CD14-positive monocyte (primary cell): ENCODE data around the gene ITGA3. TPM values are rescaled to one million over a fixed set of nuclear protein-coding genes. Genes with fewer than 3 reads are reported as not detected.

ENCODE experiments used
- DNase-seq, 3 donors: peaks; one replicate each; pipeline ENCODE4 v3.0.0-alpha.2; 2011 to 2022
- H2AFZ ChIP-seq: 2 replicates; pipeline ENCODE4 v1.6.0; 2012; ENCODE audit warnings: mild to moderate bottlenecking, low read depth, low read length, inconsistent platforms; ENCODE audit not compliant: insufficient read depth, poor library complexity, severe bottlenecking
- H3K27ac ChIP-seq, 2 donors: 1 replicate in 1 of 2; 2 replicates in 1 of 2; pipeline ENCODE4 v1.5.1; 2012 to 2013; ENCODE audit warnings: low read length in 2 of 2, control low read depth in 1 of 2, inconsistent platforms in 1 of 2, low read depth in 1 of 2, mild to moderate bottlenecking in 1 of 2
- H3K27me3 ChIP-seq, 2 donors: one replicate each; pipeline versions ENCODE4 v1.6.0 to v1.6.1; 2011 to 2013; ENCODE audit warnings: low read length in 2 of 2; ENCODE audit not compliant: control insufficient read depth in 2 of 2, insufficient read depth in 2 of 2
- H3K36me3 ChIP-seq, 2 donors: replicated peaks in 1 of 2; 1 replicate in 1 of 2; 2 replicates in 1 of 2; pipeline versions ENCODE4 v1.5.1 to v1.6.1; 2012 to 2013; ENCODE audit warnings: low read length in 2 of 2, control low read depth in 1 of 2, inconsistent platforms in 1 of 2, mild to moderate bottlenecking in 1 of 2; ENCODE audit not compliant: insufficient read depth in 2 of 2, control insufficient read depth in 1 of 2
- H3K4me1 ChIP-seq, 2 donors: 1 replicate in 1 of 2; 2 replicates in 1 of 2; pipeline versions ENCODE4 v1.5.1 to v1.6.1; 2012 to 2013; ENCODE audit warnings: low read length in 2 of 2, control low read depth in 1 of 2, inconsistent platforms in 1 of 2, mild to moderate bottlenecking in 1 of 2, moderate library complexity in 1 of 2; ENCODE audit not compliant: insufficient read depth in 2 of 2, control insufficient read depth in 1 of 2
- H3K4me2 ChIP-seq: replicated peaks from 2 replicates; pipeline ENCODE3; 2012; ENCODE audit warnings: low read length, moderate library complexity, mild to moderate bottlenecking; ENCODE audit not compliant: poor library complexity, severe bottlenecking; ENCODE audit errors: extremely low read depth
- H3K4me3 ChIP-seq, 3 experiments: fragments of 200-600 bp in 1 of 3; sonication (generic) in 1 of 3; replicated peaks in 1 of 3; 1 replicate in 2 of 3; 2 replicates in 1 of 3; pipeline ENCODE4 v1.5.1; 2011 to 2013; ENCODE audit warnings: low read length in 3 of 3, mild to moderate bottlenecking in 3 of 3, control low read depth in 2 of 3, low read depth in 2 of 3, inconsistent platforms in 1 of 3, moderate library complexity in 1 of 3
- H3K79me2 ChIP-seq: 2 replicates; pipeline ENCODE4 v1.6.0; 2012; ENCODE audit warnings: mild to moderate bottlenecking, control low read depth, inconsistent platforms, low read length, moderate library complexity; ENCODE audit not compliant: insufficient read depth
- H3K9ac ChIP-seq: 2 replicates; pipeline ENCODE4 v1.6.0; 2017; ENCODE audit warnings: low read length, mild to moderate bottlenecking; ENCODE audit not compliant: insufficient read depth, poor library complexity, severe bottlenecking
- H3K9me3 ChIP-seq, 2 donors: replicated peaks in 1 of 2; 1 replicate in 1 of 2; 2 replicates in 1 of 2; pipeline versions ENCODE4 v1.5.1 to v1.6.1; 2012 to 2013; ENCODE audit warnings: low read length in 2 of 2, control low read depth in 1 of 2; ENCODE audit not compliant: control insufficient read depth in 1 of 2, insufficient read depth in 1 of 2
- H4K20me1 ChIP-seq: 2 replicates; pipeline ENCODE4 v1.6.0; 2012; ENCODE audit warnings: mild to moderate bottlenecking, low read length, control low read depth, moderate library complexity; ENCODE audit not compliant: insufficient read depth
- H3K27ac Mint-ChIP-seq, 7 donors: one replicate each; pipeline ENCODE4 v1.8.0; 2020; ENCODE audit warnings: mild to moderate bottlenecking in 7 of 7, mixed read lengths in 7 of 7, moderate library complexity in 6 of 7, inconsistent platforms in 2 of 7
- H3K27me3 Mint-ChIP-seq, 3 donors: one replicate each; pipeline ENCODE4 v1.8.0; 2021 to 2022; ENCODE audit warnings: low read depth in 3 of 3, mild to moderate bottlenecking in 3 of 3, mixed read lengths in 3 of 3, moderate library complexity in 3 of 3, inconsistent platforms in 1 of 3
- H3K36me3 Mint-ChIP-seq, 2 donors: one replicate each; pipeline ENCODE4 v1.8.0; 2020; ENCODE audit warnings: mixed read lengths in 2 of 2, inconsistent platforms in 1 of 2, mild to moderate bottlenecking in 1 of 2
- H3K4me1 Mint-ChIP-seq: one replicate; pipeline ENCODE4 v1.8.0; 2020; ENCODE audit warnings: mild to moderate bottlenecking, mixed read lengths
- H3K4me3 Mint-ChIP-seq, 2 donors: one replicate each; pipeline ENCODE4 v1.8.0; 2020; ENCODE audit warnings: mild to moderate bottlenecking in 2 of 2, mixed read lengths in 2 of 2, moderate library complexity in 1 of 2
- H3K9me3 Mint-ChIP-seq, 7 donors: one replicate each; pipeline ENCODE4 v1.8.0; 2020 to 2022; ENCODE audit warnings: mixed read lengths in 7 of 7, mild to moderate bottlenecking in 6 of 7, moderate library complexity in 6 of 7, inconsistent platforms in 2 of 7
- WGBS: methylation state at CpG from one replicate; pipeline ENCODE4 v1.1.5; 2013; ENCODE audit warnings: missing lambda C conversion rate; ENCODE audit not compliant: insufficient coverage; 5-methylcytosine and 5-hydroxymethylcytosine counted together
- intact Hi-C, 2 donors: fragments of 100-400 bp; cut with micrococcal nuclease; formaldehyde crosslinking; loops; one replicate each; pipeline versions ENCODE4 v1.15.0 to v1.15.1; 2023
- polyA plus RNA-seq, 3 donors: library from polyadenylated mRNA; depleted of rRNA in 1 of 3; unstranded in 2 of 3; stranded (reverse) in 1 of 3; fragments of 300-500 nt in 2 of 3; fragments of >200 nt in 1 of 3; fragmentation: Illumina TruSeq in 2 of 3; gene quantifications; 1 replicate in 2 of 3; 2 replicates in 1 of 3; pipeline ENCODE4 v1.2.3, GENCODE V29; 2012 to 2021
- TF ChIP-seq, protein P1 (sequence below): fragments of 200-600 bp; IDR thresholded peaks from one replicate; pipeline ENCODE4 v1.8.0; 2022; ENCODE audit warnings: antibody characterized with exemption, mild to moderate bottlenecking

ITGA3 gene
- polyA plus RNA-seq, 3 donors = 0.31 to 0.36 TPM; not detected in 1

DNA sequence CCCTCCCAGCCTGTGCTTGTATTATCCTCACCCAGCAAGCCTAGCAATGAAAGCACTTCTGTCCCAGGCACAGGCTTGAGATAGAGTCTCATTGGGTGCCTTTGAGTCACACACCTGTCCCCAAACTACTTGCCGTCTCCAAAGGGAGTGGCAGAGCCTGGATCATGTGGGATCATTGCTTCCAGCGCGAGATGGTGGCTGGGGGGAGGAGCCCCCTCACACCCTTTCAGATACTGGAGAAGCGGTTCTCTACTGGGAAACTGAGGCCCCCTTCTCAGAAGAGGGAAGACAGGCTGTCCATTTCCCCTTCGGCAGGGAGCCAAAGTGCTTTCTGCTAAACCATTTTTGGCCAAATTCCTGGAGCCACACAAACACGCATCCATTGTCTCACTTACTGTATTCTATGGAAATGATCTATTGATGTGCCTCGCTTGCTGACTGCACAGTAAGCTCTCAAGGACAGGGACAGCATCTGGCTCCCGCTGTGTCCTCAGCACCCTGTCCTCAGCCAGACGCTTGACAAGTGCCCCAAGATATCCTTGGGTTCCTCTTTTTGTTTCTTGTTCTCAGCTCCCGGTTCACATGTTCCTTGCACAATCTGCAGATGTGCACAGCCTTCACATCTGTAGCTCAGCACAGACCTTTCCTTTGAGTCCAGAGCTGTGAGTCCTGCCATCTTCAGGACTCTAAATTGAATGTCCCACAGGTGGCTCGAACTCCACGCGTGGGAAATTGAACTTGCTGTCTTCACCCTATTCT, 34.9 kb upstream of the ITGA3 start:
- TF ChIP-seq, protein P1, sequence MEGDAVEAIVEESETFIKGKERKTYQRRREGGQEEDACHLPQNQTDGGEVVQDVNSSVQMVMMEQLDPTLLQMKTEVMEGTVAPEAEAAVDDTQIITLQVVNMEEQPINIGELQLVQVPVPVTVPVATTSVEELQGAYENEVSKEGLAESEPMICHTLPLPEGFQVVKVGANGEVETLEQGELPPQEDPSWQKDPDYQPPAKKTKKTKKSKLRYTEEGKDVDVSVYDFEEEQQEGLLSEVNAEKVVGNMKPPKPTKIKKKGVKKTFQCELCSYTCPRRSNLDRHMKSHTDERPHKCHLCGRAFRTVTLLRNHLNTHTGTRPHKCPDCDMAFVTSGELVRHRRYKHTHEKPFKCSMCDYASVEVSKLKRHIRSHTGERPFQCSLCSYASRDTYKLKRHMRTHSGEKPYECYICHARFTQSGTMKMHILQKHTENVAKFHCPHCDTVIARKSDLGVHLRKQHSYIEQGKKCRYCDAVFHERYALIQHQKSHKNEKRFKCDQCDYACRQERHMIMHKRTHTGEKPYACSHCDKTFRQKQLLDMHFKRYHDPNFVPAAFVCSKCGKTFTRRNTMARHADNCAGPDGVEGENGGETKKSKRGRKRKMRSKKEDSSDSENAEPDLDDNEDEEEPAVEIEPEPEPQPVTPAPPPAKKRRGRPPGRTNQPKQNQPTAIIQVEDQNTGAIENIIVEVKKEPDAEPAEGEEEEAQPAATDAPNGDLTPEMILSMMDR = no peak
- no peak overlapping the region for H3K4me3 ChIP-seq
- H4K20me1 ChIP-seq = no peaks in the 10 kb centered on the region
- no peak overlapping the region for H3K9ac ChIP-seq
- H3K36me3 Mint-ChIP-seq = no peaks in the 10 kb centered on the region
- H2AFZ ChIP-seq = no peak overlapping the region
- peak in 1 of 3 donors; percentile 6 for DNase-seq
- no peaks in the 10 kb centered on the region for H3K27me3 ChIP-seq
- H3K27ac ChIP-seq = no peak overlapping the region
- H3K79me2 ChIP-seq = no peaks in the 10 kb centered on the region
- peaks cover 8% of the 10 kb centered on the region for H3K4me1 Mint-ChIP-seq
- no peaks in the 10 kb centered on the region for H3K4me1 ChIP-seq
- WGBS = 30% methylated on average over 7 of the region's 13 CpGs
- H3K4me2 ChIP-seq = no peak overlapping the region
- H3K9me3 ChIP-seq = no peaks in the 10 kb centered on the region
- H3K36me3 ChIP-seq = no peaks in the 10 kb centered on the region
- peaks cover 11 to 15% (median 13%) of the 10 kb centered on the region in 3 donors for H3K27me3 Mint-ChIP-seq
- H3K9me3 Mint-ChIP-seq = peaks cover 0 to under 1% (median 0%) of the 10 kb centered on the region in 7 donors
- H3K4me3 Mint-ChIP-seq = no peak overlapping the region
- peak overlapping the region in 1 of 7 donors; percentile 58 for H3K27ac Mint-ChIP-seq
- intact Hi-C loops = no loop called here

DNA sequence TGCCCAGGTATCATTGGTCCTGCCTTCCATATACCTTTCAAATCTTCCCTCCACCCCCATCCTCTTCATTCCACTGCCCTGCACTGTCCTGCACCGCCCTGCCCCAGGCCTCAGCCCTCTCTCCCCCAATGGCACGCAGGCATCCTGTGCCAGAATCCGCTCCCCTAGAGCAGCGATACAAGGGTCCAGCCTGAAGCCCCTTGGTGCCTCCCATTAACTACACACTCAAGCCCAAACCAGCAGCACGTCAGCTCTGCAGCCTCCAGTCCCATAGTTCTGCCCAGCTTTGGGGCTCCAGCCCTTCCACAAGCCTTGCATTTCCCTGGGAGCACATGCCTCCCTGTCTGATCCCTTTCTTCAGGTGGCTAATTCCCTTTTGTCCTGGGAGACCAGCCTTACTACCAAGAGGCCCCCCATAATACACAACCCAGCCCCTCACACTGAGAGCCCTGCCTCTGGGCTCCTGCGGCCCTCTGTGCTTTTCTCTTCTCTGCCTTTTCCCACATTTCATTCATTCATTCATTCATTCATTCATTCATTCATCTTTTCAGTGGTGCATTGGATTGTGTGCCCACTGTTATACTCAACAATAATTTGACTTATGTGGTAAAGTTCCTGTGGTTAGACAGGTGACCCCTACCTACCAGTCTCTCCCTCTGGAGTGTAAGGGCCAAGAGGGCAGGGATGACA, 34.1 kb upstream of the ITGA3 start:
- H3K27ac ChIP-seq = no peak overlapping the region
- intact Hi-C loops = no loop called here
- H2AFZ ChIP-seq = no peak overlapping the region
- no peaks in the 10 kb centered on the region for H3K9me3 Mint-ChIP-seq
- H3K4me3 ChIP-seq = no peak overlapping the region
- H3K27me3 Mint-ChIP-seq = peaks cover 11 to 15% (median 14%) of the 10 kb centered on the region in 3 donors
- no peak overlapping the region for H3K9ac ChIP-seq
- H3K4me3 Mint-ChIP-seq = no peak overlapping the region
- no peak for DNase-seq
- H3K4me2 ChIP-seq = no peak overlapping the region
- H3K9me3 ChIP-seq = no peaks in the 10 kb centered on the region
- H3K4me1 ChIP-seq = peaks cover 0 to under 1% of the 10 kb centered on the region in 2 donors
- TF ChIP-seq, protein P1 = no peak
- H3K36me3 Mint-ChIP-seq = no peaks in the 10 kb centered on the region
- H4K20me1 ChIP-seq = no peaks in the 10 kb centered on the region
- H3K79me2 ChIP-seq = no peaks in the 10 kb centered on the region
- H3K27me3 ChIP-seq = no peaks in the 10 kb centered on the region
- 91% methylated on average over 5 of the region's 6 CpGs for WGBS
- no peaks in the 10 kb centered on the region for H3K36me3 ChIP-seq
- H3K27ac Mint-ChIP-seq = peak overlapping the region in 1 of 7 donors; percentile 58
- peaks cover 8% of the 10 kb centered on the region for H3K4me1 Mint-ChIP-seq
